OCI-LY7 (cell line): ENCODE data around the gene TOP2A. TPM values are rescaled to one million over a fixed set of nuclear protein-coding genes. Genes with fewer than 3 reads are reported as not detected.

Experiments used
- BruUV-seq: library from RNA; stranded (reverse); fragments of 400-500 nt; replicated peaks from 2 replicates; lab custom pipeline; 2021; lab: Mats Ljungman, UMichigan
- CTCF ChIA-PET: fragments of 300-600 bp; sonication (Branson Sonifier 250); formaldehyde crosslinking; loops from one replicate; lab custom pipeline; 2022; ENCODE audit warnings: antibody characterized with exemption; ENCODE audit not compliant: unreplicated experiment; lab: Charles Lee
- POLR2A ChIA-PET: fragments of 300-600 bp; sonication (Branson Sonifier 250); formaldehyde crosslinking; loops from one replicate; lab custom pipeline; 2022; ENCODE audit warnings: antibody characterized with exemption; lab: Charles Lee
- DNase-seq: peaks from one replicate; pipeline ENCODE4 v3.0.0-alpha.2; 2015; ENCODE audit warnings: low spot score
- H2AFZ ChIP-seq: fragments of 200-600 bp; sonication (generic), shearing (Covaris generic); 2 replicates; pipeline ENCODE4 v1.6.1; 2014; ENCODE audit warnings: mild to moderate bottlenecking, antibody characterized with exemption, low read length, moderate library complexity
- H3K27ac ChIP-seq: fragments of 200-600 bp; sonication (generic); 2 replicates; pipeline ENCODE4 v1.5.1; 2014; ENCODE audit warnings: mixed run types, low read depth, mild to moderate bottlenecking, moderate library complexity, low read length, inconsistent platforms; ENCODE audit not compliant: poor library complexity, severe bottlenecking
- H3K36me3 ChIP-seq: fragments of 200-600 bp; sonication (generic); 2 replicates; pipeline ENCODE4 v1.6.1; 2014; ENCODE audit warnings: mild to moderate bottlenecking, antibody characterized with exemption, low read length, moderate library complexity, mixed read lengths; ENCODE audit not compliant: insufficient read depth
- H3K4me1 ChIP-seq: fragments of 200-600 bp; sonication (generic); 2 replicates; pipeline ENCODE4 v1.5.1; 2014; ENCODE audit warnings: mild to moderate bottlenecking, low read length; ENCODE audit not compliant: insufficient read depth, poor library complexity, severe bottlenecking
- H3K4me2 ChIP-seq: fragments of 200-600 bp; sonication (generic); 2 replicates; pipeline ENCODE4 v1.6.1; 2014; ENCODE audit warnings: mild to moderate bottlenecking, low read length
- H3K4me3 ChIP-seq: fragments of 200-600 bp; sonication (generic); 2 replicates; pipeline ENCODE4 v1.5.1; 2014; ENCODE audit warnings: mild to moderate bottlenecking, low read depth, low read length; ENCODE audit not compliant: poor library complexity, severe bottlenecking
- H3K79me2 ChIP-seq: fragments of 200-600 bp; sonication (generic); 2 replicates; pipeline ENCODE4 v1.6.1; 2016; ENCODE audit warnings: low read depth, mild to moderate bottlenecking, low read length, moderate library complexity, mixed read lengths; ENCODE audit not compliant: insufficient read depth
- H3K9me2 ChIP-seq: fragments of 200-600 bp; sonication (generic); 2 replicates; pipeline ENCODE4 v1.6.1; 2016; ENCODE audit warnings: mild to moderate bottlenecking, low read length, mixed read lengths; ENCODE audit not compliant: insufficient read depth
- H3K9me3 ChIP-seq: fragments of 200-600 bp; sonication (generic); 2 replicates; pipeline ENCODE4 v1.6.1; 2014; ENCODE audit warnings: mild to moderate bottlenecking, mixed run types, low read length, mixed read lengths
- H4K20me1 ChIP-seq: fragments of 200-600 bp; sonication (generic); 2 replicates; pipeline ENCODE4 v1.6.1; 2014; ENCODE audit warnings: mild to moderate bottlenecking, antibody characterized with exemption, low read length, moderate library complexity, mixed read lengths; ENCODE audit not compliant: insufficient read depth
- EZH2phosphoT487 ChIP-seq: fragments of 200-600 bp; sonication (generic); IDR thresholded peaks from 2 replicates; pipeline ENCODE4 v1.6.1; 2018; ENCODE audit warnings: low read depth, borderline replicate concordance, mild to moderate bottlenecking, mixed run types, antibody characterized with exemption, low read length, moderate library complexity, mixed read lengths
- intact Hi-C: fragments of 100-400 bp; cut with micrococcal nuclease; formaldehyde crosslinking; loops from one replicate; pipeline ENCODE4 v1.10.0; 2022; ENCODE audit not compliant: unreplicated experiment
- total RNA-seq, 2 experiments: library from RNA; depleted of rRNA in 1 of 2; stranded (reverse); fragments of >200 nt in 1 of 2; shearing (Covaris generic) in 1 of 2; gene quantifications; 2 replicates each; pipeline ENCODE4 v1.2.3, GENCODE V29; 2014 to 2022
- TF ChIP-seq, protein P1 (sequence below): fragments of 200-600 bp; sonication (generic); conservative IDR thresholded peaks from 2 replicates; pipeline ENCODE4 v1.5.1; 2014; ENCODE audit warnings: mild to moderate bottlenecking, antibody characterized with exemption, low read length, moderate library complexity, mixed read lengths

Gene TOP2A
- total RNA-seq, 2 experiments from 2014 or later: 293 to 340 TPM

GRCh38 chr17:40466298-40466971 is 48.7 kb upstream of the TOP2A start:
- CTCF ChIA-PET: no interaction called here
- no peaks in the 10 kb centered on the region for H3K9me3 ChIP-seq
- BruUV-seq: no TSS peak
- H3K36me3 ChIP-seq: no peaks in the 10 kb centered on the region
- H2AFZ ChIP-seq: no peak overlapping the region
- POLR2A ChIA-PET: no interaction called here
- TF ChIP-seq EZH2phosphoT487: no peak
- TF ChIP-seq, protein P1, sequence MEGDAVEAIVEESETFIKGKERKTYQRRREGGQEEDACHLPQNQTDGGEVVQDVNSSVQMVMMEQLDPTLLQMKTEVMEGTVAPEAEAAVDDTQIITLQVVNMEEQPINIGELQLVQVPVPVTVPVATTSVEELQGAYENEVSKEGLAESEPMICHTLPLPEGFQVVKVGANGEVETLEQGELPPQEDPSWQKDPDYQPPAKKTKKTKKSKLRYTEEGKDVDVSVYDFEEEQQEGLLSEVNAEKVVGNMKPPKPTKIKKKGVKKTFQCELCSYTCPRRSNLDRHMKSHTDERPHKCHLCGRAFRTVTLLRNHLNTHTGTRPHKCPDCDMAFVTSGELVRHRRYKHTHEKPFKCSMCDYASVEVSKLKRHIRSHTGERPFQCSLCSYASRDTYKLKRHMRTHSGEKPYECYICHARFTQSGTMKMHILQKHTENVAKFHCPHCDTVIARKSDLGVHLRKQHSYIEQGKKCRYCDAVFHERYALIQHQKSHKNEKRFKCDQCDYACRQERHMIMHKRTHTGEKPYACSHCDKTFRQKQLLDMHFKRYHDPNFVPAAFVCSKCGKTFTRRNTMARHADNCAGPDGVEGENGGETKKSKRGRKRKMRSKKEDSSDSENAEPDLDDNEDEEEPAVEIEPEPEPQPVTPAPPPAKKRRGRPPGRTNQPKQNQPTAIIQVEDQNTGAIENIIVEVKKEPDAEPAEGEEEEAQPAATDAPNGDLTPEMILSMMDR: no peak
- H3K4me3 ChIP-seq: no peak overlapping the region
- no peaks in the 10 kb centered on the region for H3K4me1 ChIP-seq
- no peak overlapping the region for H3K4me2 ChIP-seq
- no peak for DNase-seq
- no peak overlapping the region for H3K27ac ChIP-seq
- H3K9me2 ChIP-seq: no peaks in the 10 kb centered on the region
- no peaks in the 10 kb centered on the region for H4K20me1 ChIP-seq
- H3K79me2 ChIP-seq: no peaks in the 10 kb centered on the region
- intact Hi-C loops: no loop called here

DNA sequence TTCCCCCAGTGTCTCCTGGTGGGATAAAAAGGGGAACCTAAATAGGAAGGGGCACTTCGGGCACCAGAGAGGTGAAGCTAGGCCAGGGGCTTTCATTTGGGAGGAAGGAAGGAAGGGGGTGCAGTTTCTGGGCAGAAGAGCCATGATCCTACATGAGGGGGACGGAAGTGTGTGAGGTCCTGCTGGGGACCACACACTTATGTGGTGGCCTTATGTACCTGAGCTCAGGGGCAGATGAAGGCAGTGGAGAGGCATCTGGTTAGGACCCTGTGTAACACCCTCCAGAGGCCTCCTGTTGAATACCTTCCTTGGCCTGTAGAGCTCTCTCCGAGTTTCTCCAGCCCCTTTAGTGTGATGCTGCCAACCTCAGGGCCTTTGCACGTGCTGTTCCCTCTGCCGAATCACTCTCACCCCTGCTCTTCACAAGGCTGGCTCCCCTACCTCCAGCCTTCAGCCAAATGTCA is 46.7 kb upstream of the TOP2A start:
- no TSS peak for BruUV-seq
- no peak for DNase-seq
- no peaks in the 10 kb centered on the region for H3K36me3 ChIP-seq
- no peak overlapping the region for H3K4me2 ChIP-seq
- ChIA-PET CTCF (no interaction called here), POLR2A (no interaction called here)
- no peaks in the 10 kb centered on the region for H3K9me2 ChIP-seq
- TF ChIP-seq, protein P1: no peak
- TF ChIP-seq EZH2phosphoT487: no peak
- H3K9me3 ChIP-seq: no peaks in the 10 kb centered on the region
- H3K79me2 ChIP-seq: no peaks in the 10 kb centered on the region
- no peak overlapping the region for H2AFZ ChIP-seq
- H3K4me1 ChIP-seq: no peaks in the 10 kb centered on the region
- H4K20me1 ChIP-seq: no peaks in the 10 kb centered on the region
- no peak overlapping the region for H3K27ac ChIP-seq
- intact Hi-C loops: no loop called here
- H3K4me3 ChIP-seq: no peak overlapping the region

- DNase-seq: no peak
- Histone ChIP-seq H3K79me2 (no peaks in the 10 kb centered on the region), H4K20me1 (no peaks in the 10 kb centered on the region), H3K27ac (no peak overlapping the region), H3K4me2 (no peak overlapping the region), H3K9me3 (no peaks in the 10 kb centered on the region), H3K9me2 (no peaks in the 10 kb centered on the region), H3K4me3 (no peak overlapping the region), H2AFZ (no peak overlapping the region), H3K36me3 (no peaks in the 10 kb centered on the region), H3K4me1 (no peaks in the 10 kb centered on the region)
- intact Hi-C loops: no loop called here
- ChIA-PET CTCF (no interaction called here), POLR2A (interaction anchor here (0.6 kb wide), 1 partner anchor 27 kb away, joined by 3 read pairs; no protein-coding TSS in a partner anchor)
- BruUV-seq: no TSS peak
- TF ChIP-seq, protein P1: no peak
- no peak for TF ChIP-seq EZH2phosphoT487
These were observed 45.4 kb upstream of the TOP2A start for GRCh38 chr17:40463122-40463550.
